ENCODE data around the gene STUB1. TPM values are rescaled to one million over a fixed set of nuclear protein-coding genes. Genes with fewer than 3 reads are reported as not detected.

The STUB1 gene
- total RNA-seq, 1 experiment from 2014 or later: 102 TPM

- H3K36me3 Mint-ChIP-seq (ENCODE audit: insufficient read depth, unreplicated experiment): peaks cover 75% of the 10 kb centered on the region
- no peak for TF ChIP-seq CTCF (IDR thresholded peaks at IDR 0.05; ENCODE audit: unreplicated experiment)
- intact Hi-C loops (cut with micrococcal nuclease; ENCODE audit: unreplicated experiment): no loop called here
- peak; percentile 77 for DNase-seq
- H3K9me3 Mint-ChIP-seq (ENCODE audit: low read depth, unreplicated experiment): no peaks in the 10 kb centered on the region
- CTCF ChIA-PET: interaction anchor here (0.7 to 1.3 kb wide), 5 partner anchors 10 to 69 kb away, joined by 3 to 10 read pairs (median 4); partner anchors contain the start of genes CCDC78, CIAO3 and HAGHL
- peaks cover 6% of the 10 kb centered on the region for H3K27me3 Mint-ChIP-seq (ENCODE audit: unreplicated experiment)
- H3K27ac Mint-ChIP-seq (ENCODE audit: unreplicated experiment): peak overlapping the region; percentile 83
- no TSS peak for BruUV-seq (replicated peaks)
- peak overlapping the region; percentile 78 for H3K4me3 Mint-ChIP-seq (ENCODE audit: low read depth, unreplicated experiment)
- peaks cover 27% of the 10 kb centered on the region for H3K4me1 Mint-ChIP-seq (ENCODE audit: low read depth, unreplicated experiment)
Observed at GRCh38 chr16:716200-716568, 36.0 kb downstream of the STUB1 start.

GRCh38 chr16:716768-717325 is 36.6 kb downstream of the STUB1 start:
- Mint-ChIP-seq H3K4me1 (ENCODE audit: low read depth, unreplicated experiment) (peaks cover 27% of the 10 kb centered on the region), H3K27ac (ENCODE audit: unreplicated experiment) (peak overlapping the region; percentile 83), H3K4me3 (ENCODE audit: low read depth, unreplicated experiment) (peak overlapping the region; percentile 78), H3K9me3 (ENCODE audit: low read depth, unreplicated experiment) (no peaks in the 10 kb centered on the region), H3K27me3 (ENCODE audit: unreplicated experiment) (no peaks in the 10 kb centered on the region), H3K36me3 (ENCODE audit: insufficient read depth, unreplicated experiment) (peaks cover 82% of the 10 kb centered on the region)
- intact Hi-C loops (cut with micrococcal nuclease; ENCODE audit: unreplicated experiment): no loop called here
- CTCF ChIA-PET: interaction anchor here (0.9 to 1.3 kb wide), 2 partner anchors 9 to 24 kb away, joined by 5 to 10 read pairs; partner anchors contain the start of genes CCDC78, CIAO3 and HAGHL
- no peak for TF ChIP-seq CTCF (IDR thresholded peaks at IDR 0.05; ENCODE audit: unreplicated experiment)
- DNase-seq: no peak
- no TSS peak for BruUV-seq (replicated peaks)

GRCh38 chr16:717450-718245 is 37.4 kb downstream of the STUB1 start:
- H3K27ac Mint-ChIP-seq (ENCODE audit: unreplicated experiment): no peak overlapping the region
- no peaks in the 10 kb centered on the region for H3K27me3 Mint-ChIP-seq (ENCODE audit: unreplicated experiment)
- no peak overlapping the region for H3K4me3 Mint-ChIP-seq (ENCODE audit: low read depth, unreplicated experiment)
- CTCF ChIA-PET: no interaction called here
- H3K4me1 Mint-ChIP-seq (ENCODE audit: low read depth, unreplicated experiment): peaks cover 27% of the 10 kb centered on the region
- no TSS peak for BruUV-seq (replicated peaks)
- no peak for DNase-seq
- H3K36me3 Mint-ChIP-seq (ENCODE audit: insufficient read depth, unreplicated experiment): peaks cover 86% of the 10 kb centered on the region
- intact Hi-C loops (cut with micrococcal nuclease; ENCODE audit: unreplicated experiment): no loop called here
- H3K9me3 Mint-ChIP-seq (ENCODE audit: low read depth, unreplicated experiment): no peaks in the 10 kb centered on the region
- no peak for TF ChIP-seq CTCF (IDR thresholded peaks at IDR 0.05; ENCODE audit: unreplicated experiment)

GRCh38 chr16:718389-718788 is 38.2 kb downstream of the STUB1 start:
- no TSS peak for BruUV-seq (replicated peaks)
- Mint-ChIP-seq H3K4me1 (ENCODE audit: low read depth, unreplicated experiment) (peaks cover 27% of the 10 kb centered on the region), H3K27ac (ENCODE audit: unreplicated experiment) (peak overlapping the region; percentile 77), H3K4me3 (ENCODE audit: low read depth, unreplicated experiment) (peak overlapping the region; percentile 84), H3K27me3 (ENCODE audit: unreplicated experiment) (no peaks in the 10 kb centered on the region), H3K36me3 (ENCODE audit: insufficient read depth, unreplicated experiment) (peaks cover 82% of the 10 kb centered on the region), H3K9me3 (ENCODE audit: low read depth, unreplicated experiment) (no peaks in the 10 kb centered on the region)
- intact Hi-C loops (cut with micrococcal nuclease; ENCODE audit: unreplicated experiment): no loop called here
- CTCF ChIA-PET: no interaction called here
- DNase-seq: no peak
- no peak for TF ChIP-seq CTCF (IDR thresholded peaks at IDR 0.05; ENCODE audit: unreplicated experiment)
